Endodermal cell (in vitro differentiated cells): ENCODE data around the gene HECW1. TPM values are rescaled to one million over a fixed set of nuclear protein-coding genes. Genes with fewer than 3 reads are reported as not detected.

Experiments used
- DNase-seq: peaks from one replicate; pipeline ENCODE4 v3.0.0-alpha.2; 2017
- H3K27ac ChIP-seq: 2 replicates; pipeline ENCODE4 v1.5.1; 2013; ENCODE audit warnings: mild to moderate bottlenecking, low read depth, low read length, moderate library complexity
- H3K27me3 ChIP-seq: 2 replicates; pipeline ENCODE4 v1.6.1; 2013; ENCODE audit warnings: mild to moderate bottlenecking, low read length, moderate library complexity; ENCODE audit not compliant: insufficient read depth, control insufficient read depth, poor library complexity, severe bottlenecking
- H3K36me3 ChIP-seq: 2 replicates; pipeline ENCODE4 v1.7.0; 2013; ENCODE audit warnings: mild to moderate bottlenecking, low read length, moderate library complexity; ENCODE audit not compliant: control insufficient read depth, insufficient read depth
- H3K4me1 ChIP-seq: one replicate; pipeline ENCODE4 v1.7.0; 2013; ENCODE audit warnings: low read length; ENCODE audit not compliant: control insufficient read depth, insufficient read depth
- H3K4me3 ChIP-seq: 2 replicates; pipeline ENCODE4 v1.5.1; 2013; ENCODE audit warnings: mild to moderate bottlenecking, low read length, moderate library complexity
- H3K9ac ChIP-seq: 2 replicates; pipeline ENCODE4 v1.6.1; 2013; ENCODE audit warnings: mild to moderate bottlenecking, low read length, moderate library complexity; ENCODE audit not compliant: poor library complexity, severe bottlenecking; ENCODE audit errors: extremely low read depth
- H3K9me3 ChIP-seq: 2 replicates; pipeline ENCODE4 v1.6.1; 2013; ENCODE audit warnings: mild to moderate bottlenecking, low read length, moderate library complexity; ENCODE audit not compliant: control insufficient read depth
- H3K27ac Mint-ChIP-seq: 2 replicates; pipeline ENCODE4 v1.8.0; 2020; ENCODE audit warnings: mixed read lengths
- H3K27me3 Mint-ChIP-seq: 2 replicates; pipeline ENCODE4 v1.8.0; 2021; ENCODE audit warnings: mild to moderate bottlenecking, mixed read lengths; ENCODE audit not compliant: insufficient read depth
- H3K36me3 Mint-ChIP-seq: 2 replicates; pipeline ENCODE4 v1.8.0; 2020; ENCODE audit warnings: low read depth, mixed read lengths
- H3K4me1 Mint-ChIP-seq: 2 replicates; pipeline ENCODE4 v1.8.0; 2020; ENCODE audit warnings: mixed read lengths
- H3K4me3 Mint-ChIP-seq: 2 replicates; pipeline ENCODE4 v1.8.0; 2020; ENCODE audit warnings: mild to moderate bottlenecking, moderate library complexity, mixed read lengths
- H3K9me3 Mint-ChIP-seq: 2 replicates; pipeline ENCODE4 v1.8.0; 2020; ENCODE audit warnings: mild to moderate bottlenecking, mixed read lengths
- WGBS, 2 experiments: methylation state at CpG; one replicate each; pipeline versions ENCODE4 v1.1.5 to v1.1.7; 2013; ENCODE audit warnings: missing lambda C conversion rate in 2 of 2, mixed read lengths in 1 of 2; ENCODE audit not compliant: insufficient coverage in 1 of 2, insufficient read length in 1 of 2; 5-methylcytosine and 5-hydroxymethylcytosine counted together
- total RNA-seq, 2 donors: library from RNA; stranded (reverse); fragmentation: NEBNext Ultra II Directional in 1 of 2; extraction: Animal tissue kit (Norgen Biotek cat#: 25700) in 1 of 2; gene quantifications; 2 replicates in 1 of 2; 3 replicates in 1 of 2; pipeline ENCODE4 v1.2.1, GENCODE V29; 2021
- TF ChIP-seq, protein P1 (sequence below): fragments of 200-600 bp; sonication (generic); conservative IDR thresholded peaks from 2 replicates; pipeline ENCODE4 v1.5.0; 2021; ENCODE audit warnings: antibody characterized with exemption, mild to moderate bottlenecking

HECW1 gene
- total RNA-seq, 2 donors from 2014 or later, result 4.6 to 12.0 TPM

DNA sequence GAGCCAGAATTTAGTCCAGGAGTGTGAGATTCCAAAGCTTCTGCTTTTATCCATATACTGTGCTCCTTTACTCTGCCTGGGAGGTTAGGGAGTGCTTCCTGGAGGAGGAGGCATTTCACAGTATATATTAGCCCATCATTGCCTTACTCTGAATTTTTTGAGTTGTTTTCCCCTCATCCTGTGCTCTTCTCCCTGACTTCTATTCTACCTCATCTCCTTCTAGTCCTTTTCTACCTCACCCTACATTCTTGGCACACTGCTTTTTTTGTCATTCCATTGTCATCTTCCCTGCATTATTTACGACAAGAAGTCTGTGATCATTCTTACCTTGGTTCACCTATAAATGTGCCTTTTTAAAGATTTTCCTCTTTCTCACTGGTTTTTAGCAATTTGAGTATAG, 491.8 kb downstream of the HECW1 start:
- no peak for DNase-seq
- Histone ChIP-seq H3K9ac (no peak overlapping the region), H3K27ac (no peak overlapping the region), H3K27me3 (no peaks in the 10 kb centered on the region), H3K4me1 (no peaks in the 10 kb centered on the region), H3K9me3 (peaks cover 9% of the 10 kb centered on the region), H3K36me3 (peaks cover 35% of the 10 kb centered on the region), H3K4me3 (no peak overlapping the region)
- H3K4me1 Mint-ChIP-seq, result no peaks in the 10 kb centered on the region
- peaks cover 20% of the 10 kb centered on the region for H3K36me3 Mint-ChIP-seq
- H3K4me3 Mint-ChIP-seq, result no peak overlapping the region
- H3K27me3 Mint-ChIP-seq, result no peaks in the 10 kb centered on the region
- TF ChIP-seq, protein P1, sequence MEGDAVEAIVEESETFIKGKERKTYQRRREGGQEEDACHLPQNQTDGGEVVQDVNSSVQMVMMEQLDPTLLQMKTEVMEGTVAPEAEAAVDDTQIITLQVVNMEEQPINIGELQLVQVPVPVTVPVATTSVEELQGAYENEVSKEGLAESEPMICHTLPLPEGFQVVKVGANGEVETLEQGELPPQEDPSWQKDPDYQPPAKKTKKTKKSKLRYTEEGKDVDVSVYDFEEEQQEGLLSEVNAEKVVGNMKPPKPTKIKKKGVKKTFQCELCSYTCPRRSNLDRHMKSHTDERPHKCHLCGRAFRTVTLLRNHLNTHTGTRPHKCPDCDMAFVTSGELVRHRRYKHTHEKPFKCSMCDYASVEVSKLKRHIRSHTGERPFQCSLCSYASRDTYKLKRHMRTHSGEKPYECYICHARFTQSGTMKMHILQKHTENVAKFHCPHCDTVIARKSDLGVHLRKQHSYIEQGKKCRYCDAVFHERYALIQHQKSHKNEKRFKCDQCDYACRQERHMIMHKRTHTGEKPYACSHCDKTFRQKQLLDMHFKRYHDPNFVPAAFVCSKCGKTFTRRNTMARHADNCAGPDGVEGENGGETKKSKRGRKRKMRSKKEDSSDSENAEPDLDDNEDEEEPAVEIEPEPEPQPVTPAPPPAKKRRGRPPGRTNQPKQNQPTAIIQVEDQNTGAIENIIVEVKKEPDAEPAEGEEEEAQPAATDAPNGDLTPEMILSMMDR, result no peak
- peaks cover 9% of the 10 kb centered on the region for H3K9me3 Mint-ChIP-seq
- no peak overlapping the region for H3K27ac Mint-ChIP-seq
- WGBS, 2 experiments, result 88 to 100% methylated on average over 1 of the region's 1 CpG

DNA sequence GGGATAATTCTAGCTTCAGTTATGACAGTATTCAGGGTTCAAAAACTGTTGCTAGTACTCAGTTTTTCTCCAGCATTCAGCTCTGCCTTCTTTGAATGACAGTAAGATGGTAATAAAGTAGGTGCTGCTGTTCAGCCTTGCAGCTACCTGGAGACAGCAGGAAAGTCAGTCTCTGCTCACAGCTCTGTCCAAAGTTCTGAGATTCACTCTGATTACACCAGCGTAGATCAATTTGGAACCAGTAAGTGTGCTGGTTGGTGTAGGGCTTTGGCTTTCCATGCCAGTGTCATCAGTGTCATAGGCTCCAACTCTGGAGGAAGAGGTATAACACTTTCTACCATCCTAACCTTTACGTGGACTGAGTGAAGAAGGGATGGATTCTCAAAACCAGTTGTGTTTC, 496.6 kb downstream of the HECW1 start:
- no peak for DNase-seq
- WGBS, 2 experiments, result 92 to 98% methylated on average over 2 of the region's 2 CpGs
- Histone ChIP-seq H3K9me3 (peaks cover 9% of the 10 kb centered on the region), H3K27ac (no peak overlapping the region), H3K4me3 (no peak overlapping the region), H3K27me3 (no peaks in the 10 kb centered on the region), H3K36me3 (peaks cover 31% of the 10 kb centered on the region), H3K4me1 (no peaks in the 10 kb centered on the region), H3K9ac (no peak overlapping the region)
- H3K36me3 Mint-ChIP-seq, result peaks cover 36% of the 10 kb centered on the region
- H3K27me3 Mint-ChIP-seq, result no peaks in the 10 kb centered on the region
- H3K4me1 Mint-ChIP-seq, result no peaks in the 10 kb centered on the region
- H3K9me3 Mint-ChIP-seq, result peaks cover 9% of the 10 kb centered on the region
- TF ChIP-seq, protein P1, result no peak
- H3K27ac Mint-ChIP-seq, result no peak overlapping the region
- H3K4me3 Mint-ChIP-seq, result no peak overlapping the region

DNA sequence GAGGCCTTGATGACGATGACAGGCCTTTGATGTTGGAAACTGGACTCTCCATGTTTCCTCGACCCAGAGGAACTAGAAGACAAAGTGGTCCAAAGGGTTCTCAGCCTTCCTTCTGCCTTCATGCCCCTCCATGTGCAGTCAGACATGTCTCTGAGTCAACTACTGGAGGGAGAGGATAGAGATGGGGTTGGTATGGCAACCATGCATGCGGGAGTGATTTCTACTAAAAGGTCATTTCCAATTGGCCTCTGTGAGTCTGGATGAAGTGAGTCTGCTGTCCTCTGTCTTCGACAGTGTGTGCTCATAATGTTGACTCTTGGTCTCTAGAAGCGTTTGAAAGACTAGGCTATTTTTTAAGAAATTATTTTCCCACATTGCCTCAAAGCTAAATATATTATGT, 499.7 kb downstream of the HECW1 start:
- Mint-ChIP-seq H3K36me3 (peaks cover 40% of the 10 kb centered on the region), H3K4me3 (no peak overlapping the region), H3K4me1 (no peaks in the 10 kb centered on the region), H3K27ac (no peak overlapping the region), H3K9me3 (no peaks in the 10 kb centered on the region), H3K27me3 (no peaks in the 10 kb centered on the region)
- no peaks in the 10 kb centered on the region for H3K27me3 ChIP-seq
- TF ChIP-seq, protein P1, result no peak
- no peak overlapping the region for H3K4me3 ChIP-seq
- no peaks in the 10 kb centered on the region for H3K4me1 ChIP-seq
- H3K27ac ChIP-seq, result no peak overlapping the region
- DNase-seq, result no peak
- 88% methylated on average over 5 of the region's 5 CpGs; no CpG with 5 or more reads in 1 of the 2 experiments for WGBS, 2 experiments
- no peaks in the 10 kb centered on the region for H3K9me3 ChIP-seq
- H3K36me3 ChIP-seq, result peaks cover 42% of the 10 kb centered on the region
- H3K9ac ChIP-seq, result no peak overlapping the region
